ENCODE results near the gene OR1K1.

DNA sequence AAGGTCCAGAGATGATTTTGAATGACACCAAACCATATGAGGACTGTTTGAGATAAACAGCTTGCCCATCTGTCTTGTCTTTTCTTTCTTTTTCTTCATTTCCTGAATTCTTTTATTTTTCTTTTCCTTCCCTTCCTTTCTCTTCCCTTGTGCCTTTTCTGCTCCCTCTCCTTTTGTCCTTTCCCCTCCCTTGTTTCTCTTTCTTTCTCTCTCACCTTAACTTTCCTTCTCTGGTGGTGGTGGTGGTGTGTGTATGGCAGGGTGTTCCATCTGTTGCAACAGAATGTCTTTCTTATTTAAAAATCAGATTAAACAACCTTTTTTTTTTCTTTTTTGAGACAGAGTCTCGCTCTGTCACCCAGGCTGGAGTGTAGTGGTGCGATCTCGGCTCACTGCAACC is 32.3 kb downstream of the OR1K1 start:
- TF ChIP-seq, protein P1, sequence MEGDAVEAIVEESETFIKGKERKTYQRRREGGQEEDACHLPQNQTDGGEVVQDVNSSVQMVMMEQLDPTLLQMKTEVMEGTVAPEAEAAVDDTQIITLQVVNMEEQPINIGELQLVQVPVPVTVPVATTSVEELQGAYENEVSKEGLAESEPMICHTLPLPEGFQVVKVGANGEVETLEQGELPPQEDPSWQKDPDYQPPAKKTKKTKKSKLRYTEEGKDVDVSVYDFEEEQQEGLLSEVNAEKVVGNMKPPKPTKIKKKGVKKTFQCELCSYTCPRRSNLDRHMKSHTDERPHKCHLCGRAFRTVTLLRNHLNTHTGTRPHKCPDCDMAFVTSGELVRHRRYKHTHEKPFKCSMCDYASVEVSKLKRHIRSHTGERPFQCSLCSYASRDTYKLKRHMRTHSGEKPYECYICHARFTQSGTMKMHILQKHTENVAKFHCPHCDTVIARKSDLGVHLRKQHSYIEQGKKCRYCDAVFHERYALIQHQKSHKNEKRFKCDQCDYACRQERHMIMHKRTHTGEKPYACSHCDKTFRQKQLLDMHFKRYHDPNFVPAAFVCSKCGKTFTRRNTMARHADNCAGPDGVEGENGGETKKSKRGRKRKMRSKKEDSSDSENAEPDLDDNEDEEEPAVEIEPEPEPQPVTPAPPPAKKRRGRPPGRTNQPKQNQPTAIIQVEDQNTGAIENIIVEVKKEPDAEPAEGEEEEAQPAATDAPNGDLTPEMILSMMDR (IDR thresholded peaks at IDR 0.05; ENCODE audit: low read length), result no peak
- no peak for TF ChIP-seq EZH2 (optimal IDR thresholded peaks at IDR 0.05; ENCODE audit: low read depth, low read length)

Data from MM.1S (cell line).